ENCODE data around the gene PTPRD.
"Not testable (repeated sequence)": the region's sequence is repeated elsewhere in the genome, so short reads cannot be mapped to it uniquely, and the experiment has no call there.

The PTPRD gene

DNA sequence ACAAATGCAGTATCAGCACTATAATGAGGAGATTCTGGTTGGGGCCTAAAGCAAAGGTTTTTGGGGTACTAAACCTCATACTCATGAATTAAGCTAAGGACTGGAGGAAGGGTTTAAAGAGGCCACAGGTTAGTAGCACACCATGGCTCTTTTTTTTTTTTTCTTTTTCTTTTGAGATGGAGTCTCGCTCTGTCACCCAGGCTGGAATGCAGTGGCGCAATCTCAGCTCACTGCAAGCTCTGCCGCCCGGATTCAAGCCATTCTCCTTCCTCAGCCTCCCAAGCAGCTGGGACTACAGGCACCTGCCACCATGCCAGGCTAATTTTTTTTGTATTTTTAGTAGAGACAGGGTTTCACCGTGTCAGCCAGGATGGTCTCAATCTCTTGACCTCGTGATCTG, 1515.5 kb downstream of the PTPRD start:
- DNase-seq: not testable (repeated sequence)

DNA sequence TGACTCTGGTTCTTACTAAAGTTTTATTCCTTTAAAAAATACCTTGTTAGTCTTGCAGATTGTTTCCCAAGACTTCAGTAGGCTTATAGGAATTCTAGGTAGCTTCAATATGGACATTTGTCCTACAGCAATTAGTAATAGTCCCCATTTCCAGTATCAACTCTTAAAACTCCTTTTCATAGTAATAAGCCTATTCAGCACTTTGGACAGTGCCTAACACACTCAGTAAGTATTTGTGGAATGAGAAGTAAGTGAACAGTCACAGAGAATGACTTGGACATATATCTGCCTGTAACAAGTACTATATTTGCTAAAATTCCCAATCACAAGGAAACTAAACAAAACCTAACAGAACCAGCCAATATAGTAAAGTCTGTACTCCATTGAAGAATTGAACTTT, 1521.4 kb downstream of the PTPRD start:
- no peak for DNase-seq

DNA sequence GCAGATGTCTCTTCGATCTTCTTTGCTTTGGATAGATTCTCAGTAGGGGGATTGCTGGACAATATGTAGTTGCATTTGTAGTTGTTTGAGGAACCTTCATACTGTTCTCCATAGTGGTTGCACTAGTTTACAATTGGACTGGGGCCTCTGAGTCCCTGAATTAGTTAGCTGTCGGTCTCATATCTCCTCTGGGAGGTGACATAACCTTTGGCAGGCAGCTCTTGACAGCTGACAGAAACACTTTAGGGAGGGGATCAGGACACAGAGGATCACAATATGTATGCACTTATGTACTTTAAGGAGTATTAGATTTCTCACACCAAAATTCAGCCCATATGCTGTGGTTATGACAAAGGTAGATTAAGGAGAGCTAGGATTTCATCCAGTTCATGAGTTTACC, 1533.3 kb downstream of the PTPRD start:
- no peak for DNase-seq

DNA sequence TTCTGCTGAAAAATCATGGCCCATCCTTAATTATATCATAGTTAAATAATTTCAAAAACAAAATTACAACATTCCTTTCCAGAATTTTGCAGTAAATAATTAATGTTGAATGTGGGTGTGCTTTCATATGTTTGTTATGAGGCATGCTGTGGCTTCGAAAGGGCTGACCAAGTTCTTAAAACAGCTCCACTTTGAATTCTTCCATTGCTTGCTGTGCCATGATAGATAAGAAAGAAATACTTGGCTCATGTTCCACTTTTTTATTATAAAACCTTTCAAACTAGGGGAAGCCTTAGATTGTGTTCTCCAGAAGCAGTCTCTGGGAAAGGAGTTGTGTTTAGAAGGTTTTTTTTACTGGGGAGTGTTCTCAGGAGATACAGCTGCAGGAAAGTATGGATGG, 1534.5 kb downstream of the PTPRD start:
- no peak for DNase-seq

DNA sequence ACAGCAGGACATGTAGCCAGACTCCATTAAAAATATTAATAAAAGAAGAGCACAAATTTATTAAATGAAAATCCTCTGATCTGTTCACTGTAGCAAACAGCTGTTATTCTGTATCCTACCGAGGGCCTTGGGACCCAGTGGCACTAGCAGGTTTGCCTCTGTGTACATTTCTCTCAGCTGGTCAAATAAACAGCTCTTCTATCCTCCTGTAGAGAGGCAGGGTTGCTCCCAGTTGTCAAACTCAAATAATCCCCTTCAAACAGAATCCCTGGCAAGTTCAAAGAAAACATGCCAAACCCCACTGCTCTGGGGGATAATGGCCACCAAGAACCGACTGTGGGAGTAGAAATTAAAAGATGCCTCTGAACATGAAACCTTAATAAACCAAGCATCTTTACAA, 1551.2 kb downstream of the PTPRD start:
- no peak for DNase-seq

DNA sequence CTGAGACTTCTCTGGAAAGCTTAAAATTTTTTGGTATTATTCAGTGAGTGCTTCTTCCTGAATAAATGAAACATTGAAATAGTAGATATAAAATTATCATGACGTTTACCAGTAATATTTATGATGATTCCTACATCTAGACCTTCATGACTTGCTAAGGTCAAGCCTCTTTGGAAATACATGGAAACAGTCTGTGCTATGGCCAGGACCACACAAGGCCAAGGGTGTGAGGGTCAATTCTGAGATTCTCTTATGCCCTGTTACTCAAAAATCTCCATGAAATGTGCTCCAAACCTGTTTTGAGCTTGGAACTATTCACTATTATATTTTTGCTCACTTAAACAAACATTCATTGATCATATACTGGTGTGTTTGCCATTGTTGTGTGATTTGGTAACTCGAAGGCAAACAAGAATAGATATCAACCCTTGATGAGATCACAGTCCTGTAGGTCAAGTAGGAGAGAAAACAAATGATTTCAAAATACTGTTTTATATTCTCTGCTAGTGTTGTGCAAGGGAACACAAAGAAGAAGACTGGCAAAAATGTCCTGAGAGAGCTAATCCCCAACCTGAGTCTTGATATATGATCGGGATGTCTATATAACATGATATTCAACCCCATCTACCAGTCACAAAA, 1558.3 kb downstream of the PTPRD start:
- DNase-seq: no peak

DNA sequence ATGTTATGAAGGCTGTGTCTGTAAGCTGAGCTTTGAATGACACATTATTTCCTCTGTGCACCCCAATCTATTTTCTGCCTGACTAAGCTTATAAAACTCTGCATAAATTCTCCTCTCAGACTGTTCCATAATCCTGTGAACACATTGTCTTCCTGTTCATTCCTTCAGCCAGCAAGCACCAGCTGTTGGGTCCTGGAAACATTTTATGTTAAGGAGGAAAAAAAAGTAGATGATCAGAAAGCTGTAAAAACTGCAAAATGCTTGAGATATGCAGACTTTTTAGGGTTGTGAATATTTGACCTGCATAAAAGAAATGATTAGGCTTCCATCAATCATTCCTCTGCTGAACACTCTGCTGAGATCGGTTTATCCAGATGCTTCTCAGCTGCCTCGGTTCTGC, 1567.2 kb downstream of the PTPRD start:
- DNase-seq: no peak

DNA sequence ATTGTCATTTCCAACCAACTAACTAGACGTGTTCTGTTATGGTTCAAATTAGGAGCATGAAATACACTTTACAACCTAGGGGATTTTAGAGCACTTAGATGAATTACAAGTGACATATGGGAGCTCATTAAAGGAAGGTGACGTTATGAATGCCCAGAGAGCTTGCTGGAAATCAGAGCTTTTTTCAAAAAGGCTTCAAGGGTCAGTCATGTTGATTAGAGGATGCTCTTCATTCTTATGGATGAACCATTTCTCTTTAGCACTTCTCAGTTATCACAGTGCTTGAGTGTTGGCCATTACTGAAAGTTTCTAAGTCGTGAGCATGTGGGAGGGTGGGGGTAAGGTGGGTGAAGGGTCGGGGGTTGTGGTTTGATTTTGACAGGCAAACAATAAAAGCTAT, 1567.7 kb downstream of the PTPRD start:
- no peak for DNase-seq

DNA sequence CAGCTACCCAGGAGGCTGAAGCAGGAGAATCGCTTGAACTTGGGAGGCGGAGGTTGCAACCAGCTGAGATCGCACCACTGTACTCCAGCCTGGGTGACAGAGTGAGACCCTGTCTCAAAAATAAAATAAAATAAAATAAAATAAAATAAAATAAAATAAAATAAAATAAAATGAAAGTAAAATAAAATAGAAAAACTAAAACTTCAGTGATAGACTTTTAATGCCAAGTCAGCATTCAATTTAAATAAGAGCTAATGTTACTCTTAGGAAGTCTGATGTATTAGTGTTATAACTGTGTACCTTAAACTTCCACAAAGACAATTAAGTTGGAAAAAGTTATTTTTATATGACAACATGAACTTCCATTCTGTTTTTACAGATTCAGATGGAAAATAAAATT, 1569.0 kb downstream of the PTPRD start:
- not testable (repeated sequence) for DNase-seq

DNA sequence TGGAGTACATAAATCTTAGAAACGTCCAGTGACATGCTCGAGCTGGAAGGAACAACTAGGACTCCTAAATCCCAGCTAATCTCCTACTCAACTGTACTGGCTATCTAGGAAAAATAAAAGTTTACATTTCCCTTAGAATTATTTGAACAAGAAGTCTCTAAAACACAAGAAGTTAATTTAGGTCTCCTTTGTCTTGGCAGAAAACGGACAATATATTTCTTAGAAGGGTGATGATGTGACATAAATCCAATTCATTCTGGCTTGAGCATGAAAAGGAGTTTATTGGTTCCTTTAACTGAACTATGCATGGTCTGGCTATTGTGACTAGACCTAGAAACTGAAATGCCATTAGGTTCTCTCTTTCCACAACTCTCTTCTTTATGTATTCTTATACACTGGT, 1571.0 kb downstream of the PTPRD start:
- no peak for DNase-seq

DNA sequence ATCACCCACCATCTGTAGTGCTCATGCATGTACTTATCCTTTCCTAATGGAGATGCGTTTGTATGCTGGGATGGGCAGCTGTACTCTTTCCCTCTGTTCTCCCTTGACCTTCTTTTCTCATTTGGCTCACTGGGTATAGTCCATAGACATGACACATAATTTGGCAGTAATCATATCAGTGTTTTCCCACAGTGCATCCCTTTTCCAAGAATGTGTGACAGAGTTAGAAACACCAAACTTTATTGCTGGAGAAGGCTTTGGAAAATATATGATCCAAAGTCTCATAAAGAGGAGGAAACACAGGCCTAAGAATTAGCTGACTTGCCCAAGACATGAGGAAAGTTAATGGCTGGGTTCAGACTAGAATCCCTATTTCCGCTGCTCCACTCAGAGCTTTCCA, 1579.8 kb downstream of the PTPRD start:
- no peak for DNase-seq

DNA sequence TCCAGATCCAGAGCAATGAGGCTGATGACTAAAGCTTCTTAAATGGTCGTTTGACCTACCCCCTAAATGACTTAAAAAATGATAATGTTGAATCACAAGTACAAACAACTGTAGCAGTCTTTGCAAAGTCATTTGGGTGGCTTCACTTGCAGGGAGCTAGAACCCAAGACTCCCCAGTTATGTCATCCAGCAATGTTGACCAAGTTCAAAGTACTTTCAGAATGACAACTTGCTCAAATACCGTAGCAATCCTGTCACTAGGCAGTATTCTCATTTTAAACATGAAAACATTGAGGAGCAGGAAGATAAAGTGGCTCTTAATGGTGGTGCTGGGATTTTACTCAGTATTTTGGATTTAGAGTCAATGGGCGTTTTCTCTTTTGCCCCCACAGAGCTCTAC, 1596.2 kb downstream of the PTPRD start:
- DNase-seq: no peak

DNA sequence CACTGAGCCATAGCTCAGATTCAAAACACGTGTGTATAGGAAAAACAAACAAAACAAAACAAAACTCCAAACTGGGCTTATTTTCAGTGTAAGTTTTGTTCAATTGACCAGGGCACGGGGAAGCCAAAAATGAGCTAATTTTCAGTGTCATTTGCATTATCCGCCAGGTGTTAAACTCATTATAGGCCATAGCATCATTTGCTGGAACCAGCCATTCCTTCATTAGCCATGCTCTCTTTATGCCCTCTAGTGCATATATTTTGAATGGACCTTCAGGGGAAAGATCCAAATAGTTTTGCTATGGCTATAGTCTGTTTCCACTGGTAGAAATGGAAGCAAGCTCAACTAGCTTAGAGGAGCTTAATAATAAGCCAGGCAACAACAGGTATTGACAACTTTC, 1608.0 kb downstream of the PTPRD start:
- DNase-seq: no peak

DNA sequence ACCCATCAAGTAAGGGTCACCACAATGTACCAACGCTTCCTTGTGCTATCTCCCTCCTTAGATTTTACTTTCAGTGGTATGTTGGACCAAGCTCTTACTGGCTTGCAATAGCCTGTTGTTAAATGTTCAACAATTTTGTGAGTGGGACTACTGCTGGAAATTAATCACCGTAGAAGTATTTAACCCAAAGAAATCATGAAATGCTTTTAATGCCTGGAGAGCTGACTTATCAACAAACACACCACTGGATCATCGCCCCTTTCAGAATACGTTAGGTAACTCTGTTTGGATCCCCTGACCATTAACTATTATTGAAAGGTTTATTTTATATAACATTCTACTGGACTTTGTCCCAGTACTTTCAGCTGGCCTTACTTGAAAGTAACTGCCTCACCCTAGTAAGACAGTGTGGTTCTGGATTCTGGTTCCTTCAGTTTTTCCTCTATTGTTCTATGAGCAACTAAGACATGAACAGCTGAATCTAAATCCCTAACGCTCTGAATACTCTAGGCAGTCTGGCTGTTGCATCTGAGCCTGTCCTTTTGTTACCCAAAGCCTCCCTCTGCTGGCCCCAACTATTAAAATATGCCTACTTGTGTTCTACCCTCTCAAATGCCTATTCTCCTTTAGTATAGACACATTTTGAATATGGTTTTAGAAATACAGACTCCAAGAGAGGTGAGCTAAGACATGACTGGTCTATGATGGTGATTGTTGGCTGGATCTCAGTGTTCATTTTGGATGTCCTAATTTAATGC, 1609.8 kb downstream of the PTPRD start:
- DNase-seq: no peak

DNA sequence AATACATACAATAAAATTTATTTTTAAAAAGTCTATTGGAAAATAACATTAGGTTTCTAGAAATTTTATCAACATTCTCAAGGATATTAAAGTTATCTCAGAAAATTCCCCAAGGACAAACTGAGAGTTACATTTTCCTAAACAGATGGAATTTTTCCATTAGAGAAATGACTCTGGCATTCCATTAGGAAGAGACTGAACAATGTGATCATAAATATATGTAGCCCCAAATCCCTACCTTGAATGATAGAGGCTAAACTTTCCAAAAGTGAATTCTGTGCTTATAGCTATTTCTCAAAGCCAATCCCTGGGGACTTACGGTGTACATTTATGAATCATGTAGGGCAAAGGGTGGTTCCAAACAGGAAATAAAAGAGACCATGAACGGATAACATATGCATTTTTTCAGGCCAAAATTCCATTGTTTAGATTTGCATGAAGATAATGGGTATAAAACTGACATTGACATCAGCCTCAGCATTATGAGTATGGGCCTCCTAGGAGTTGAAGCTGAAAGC, 1632.2 kb downstream of the PTPRD start:
- DNase-seq: no peak

DNA sequence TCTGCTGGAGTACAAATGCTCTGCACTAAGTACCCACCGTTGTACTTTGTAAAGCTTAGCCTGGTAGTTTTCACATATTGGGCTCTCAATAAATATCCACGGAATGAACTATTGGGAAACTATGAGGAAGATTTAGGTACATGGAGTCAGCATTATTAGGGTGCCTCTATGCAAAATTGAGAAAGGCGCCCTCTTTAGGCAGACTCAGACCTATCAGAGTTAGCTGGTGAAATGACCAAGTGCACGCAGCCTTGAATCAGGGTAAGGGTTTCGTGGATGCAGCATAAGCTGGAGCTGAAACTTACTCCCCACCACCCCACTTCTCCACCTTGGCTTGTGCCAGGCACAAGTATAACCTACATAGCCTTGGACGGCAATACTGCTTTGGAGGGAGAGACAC, 1634.5 kb downstream of the PTPRD start:
- DNase-seq: no peak

DNA sequence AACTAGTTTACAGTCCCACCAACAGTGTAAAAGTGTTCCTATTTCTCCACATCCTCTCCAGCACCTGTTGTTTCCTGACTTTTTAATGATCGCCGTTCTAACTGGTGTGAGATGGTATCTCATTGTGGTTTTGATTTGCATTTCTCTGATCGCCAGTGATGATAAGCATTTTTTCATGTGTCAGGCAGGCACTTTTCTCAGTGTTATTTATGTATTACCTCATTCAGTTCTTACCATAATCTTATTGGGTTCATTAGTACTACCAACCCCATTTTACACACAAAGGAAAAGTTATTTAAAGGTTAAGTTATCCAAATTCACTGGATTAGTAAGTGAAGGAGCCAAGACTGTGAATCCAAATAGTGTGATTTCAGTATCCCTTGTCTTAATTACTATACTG, 1644.5 kb downstream of the PTPRD start:
- DNase-seq: not testable (repeated sequence)

DNA sequence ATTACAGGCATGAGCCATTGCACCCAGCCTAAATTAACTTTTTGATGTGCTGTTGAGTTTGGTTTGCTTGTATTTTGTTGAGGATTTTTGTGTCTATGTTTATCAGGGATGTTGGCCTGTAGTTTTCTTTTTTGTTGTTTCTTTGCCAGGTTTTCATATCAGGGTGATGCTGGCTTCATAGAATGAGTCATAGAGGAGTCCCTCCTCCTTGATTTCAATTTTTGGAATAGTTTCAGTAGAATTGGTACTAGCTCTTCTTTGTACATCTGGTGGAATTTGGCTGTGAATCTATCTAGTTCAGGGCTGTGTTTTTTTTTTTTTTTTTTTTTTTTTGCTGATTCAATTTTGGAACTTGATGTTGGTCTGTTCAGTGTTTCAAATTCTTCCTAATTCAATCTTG, 1648.9 kb downstream of the PTPRD start:
- DNase-seq: no peak

DNA sequence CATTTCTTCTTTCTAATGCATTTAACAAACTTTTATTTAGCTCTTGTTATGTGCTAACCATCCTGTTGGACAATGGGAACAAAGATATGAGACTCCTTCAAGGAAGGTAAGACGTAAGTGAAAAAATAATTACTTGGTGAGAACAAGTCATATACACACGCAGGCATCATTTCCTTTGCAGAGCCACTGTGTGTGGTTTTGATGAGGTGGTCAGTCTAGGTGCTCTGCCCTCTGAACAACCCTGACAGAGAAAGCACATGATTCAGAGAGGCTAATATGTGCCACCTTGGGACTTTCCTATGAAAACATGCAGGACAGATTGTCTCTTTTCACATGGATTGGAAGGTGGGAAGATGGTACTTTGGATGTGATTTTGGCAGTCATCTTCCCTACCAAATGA, 1650.7 kb downstream of the PTPRD start:
- DNase-seq: no peak

DNA sequence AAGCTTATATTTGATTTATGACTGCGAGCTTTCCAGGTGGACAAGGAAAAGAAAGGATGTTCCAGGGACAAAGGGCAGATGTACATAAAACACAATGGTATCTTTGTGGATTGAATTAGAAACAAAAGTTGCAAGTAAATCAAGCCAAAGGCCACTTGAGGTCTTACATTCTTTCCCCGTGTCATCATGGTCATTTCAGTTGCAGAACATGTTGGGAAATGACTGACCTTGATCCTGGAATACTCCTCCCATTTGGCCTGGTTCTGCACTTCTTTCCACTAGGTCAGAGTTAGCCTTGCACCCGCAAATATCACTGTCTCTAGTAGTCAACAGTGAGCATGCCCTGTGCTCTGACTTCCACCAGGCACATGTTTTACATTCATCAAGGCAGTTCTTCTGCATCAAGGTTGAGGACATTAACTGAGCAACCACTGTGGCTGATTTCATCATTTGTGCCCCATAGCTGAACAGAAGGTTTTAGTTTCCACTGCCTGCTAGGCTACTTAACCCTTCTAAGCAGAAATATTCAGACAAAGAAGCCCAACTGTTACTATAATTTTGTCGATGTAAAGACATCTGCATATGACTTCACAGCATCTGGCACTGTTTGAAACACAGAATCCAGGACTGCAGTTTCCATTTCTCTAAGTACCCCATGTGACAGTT, 1651.5 kb downstream of the PTPRD start:
- no peak for DNase-seq

DNA sequence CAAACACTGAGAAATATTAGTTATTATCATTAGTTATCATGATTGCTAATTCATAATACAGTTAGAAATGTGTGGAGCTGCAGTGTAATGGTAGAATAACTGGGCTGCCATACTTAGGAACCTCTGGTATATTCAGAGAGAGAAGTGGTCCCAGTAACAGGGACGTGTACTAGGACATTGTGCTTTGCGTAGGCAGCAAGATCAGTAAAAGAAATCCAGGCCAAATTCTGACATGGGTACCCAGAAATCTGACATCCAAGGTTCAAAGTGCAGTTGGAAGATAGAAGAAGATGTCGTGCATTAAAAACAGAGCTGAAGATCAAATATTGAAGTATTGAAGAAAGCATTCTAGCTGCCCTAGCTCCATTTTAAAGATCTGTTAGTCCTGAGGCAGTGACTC, 1652.5 kb downstream of the PTPRD start:
- DNase-seq: no peak

DNA sequence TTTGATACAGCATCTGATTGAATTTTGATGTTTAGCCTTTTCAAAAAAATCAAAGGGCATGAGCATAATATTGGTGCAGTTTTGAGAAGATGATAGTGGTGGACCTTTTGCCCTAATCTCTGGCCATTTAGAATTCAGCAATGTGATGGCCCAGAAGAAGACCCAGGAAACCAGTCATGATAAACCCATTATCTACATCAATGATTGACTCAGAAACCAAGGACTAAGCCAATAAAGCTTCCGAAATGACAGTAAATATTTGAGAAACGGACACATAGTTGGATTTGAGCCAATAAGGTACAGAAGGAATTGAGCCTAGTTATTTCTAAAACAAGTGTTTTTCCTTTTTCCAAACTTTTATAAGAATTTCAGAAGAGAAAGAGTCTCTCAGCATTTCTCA, 1654.4 kb downstream of the PTPRD start:
- DNase-seq: no peak

DNA sequence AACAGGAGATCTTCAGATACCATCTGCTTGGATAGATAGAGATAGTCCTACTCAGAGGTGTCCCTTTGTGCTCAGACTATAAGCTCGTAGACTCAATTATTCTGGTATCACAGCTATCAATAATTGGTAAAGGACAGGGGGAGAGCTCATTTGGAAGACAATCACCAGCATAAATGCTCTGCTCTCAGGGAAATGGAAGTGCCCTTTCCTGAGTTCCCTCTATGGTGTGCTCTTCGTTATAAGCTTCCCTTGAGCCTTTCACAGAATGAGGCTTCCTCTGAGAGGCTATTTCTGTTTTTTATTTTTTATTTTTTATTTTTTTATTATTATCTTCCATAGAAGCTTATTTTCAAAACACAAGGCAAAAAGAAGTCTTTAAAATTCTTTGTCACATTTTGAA, 1657.5 kb downstream of the PTPRD start:
- DNase-seq: no peak

DNA sequence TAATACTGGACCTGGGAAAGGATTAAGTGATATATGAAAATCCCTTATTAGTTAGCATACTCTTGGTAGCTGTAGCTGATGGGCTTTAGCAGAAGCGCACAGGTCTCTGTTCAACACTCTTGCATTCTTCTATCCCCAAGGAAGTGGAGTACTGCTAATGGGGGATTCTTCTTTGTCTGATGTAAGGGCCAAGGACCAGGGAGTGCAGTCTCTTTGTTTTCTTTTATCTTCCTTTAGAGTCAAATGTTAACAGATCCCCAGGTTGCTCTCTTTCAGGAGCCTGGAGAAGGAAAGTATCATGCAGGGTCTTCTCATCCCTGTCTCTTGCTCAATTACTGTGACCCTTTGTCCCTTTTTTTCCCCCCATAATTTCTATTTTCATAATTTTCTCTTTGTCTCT, 1666.3 kb downstream of the PTPRD start:
- DNase-seq: no peak
